K562 (cell line): ENCODE results near the gene UNC13A. TPM values are rescaled to one million over a fixed set of nuclear protein-coding genes. Genes with fewer than 3 reads are reported as not detected.
A peak's percentile ranks its signal among the peaks of the same experiment; 100 is the strongest.

Experiments
- ASH1L ChIP-seq: fragments of 450-650 bp; IDR thresholded peaks from 2 replicates; pipeline ENCODE4 v1.6.1; 2018; ENCODE audit warnings: borderline replicate concordance, mild to moderate bottlenecking, low read depth; ENCODE audit not compliant: partially characterized antibody
- ATF7 ChIP-seq: fragments of 450-650 bp; IDR thresholded peaks from 2 replicates; pipeline ENCODE4 v1.7.1; 2014; ENCODE audit warnings: mild to moderate bottlenecking, moderate library complexity
- E2F4 ChIP-seq: sonication (generic); formaldehyde crosslinking; IDR thresholded peaks from 2 replicates; pipeline ENCODE4 v1.8.0; 2022; ENCODE audit warnings: mild to moderate bottlenecking, low read depth, missing genetic modification reagents
- FOXM1 ChIP-seq, 2 experiments: fragments of 450-650 bp in 1 of 2; sonication (generic) in 1 of 2; formaldehyde crosslinking in 1 of 2; IDR thresholded peaks; 2 replicates each; pipeline versions ENCODE4 v1.6.1 to v1.9.0; 2017 to 2022; ENCODE audit warnings: low read depth in 2 of 2, mild to moderate bottlenecking in 2 of 2, missing genetic modification reagents in 1 of 2, moderate library complexity in 1 of 2
- GATAD2B ChIP-seq: fragments of 450-650 bp; IDR thresholded peaks from 2 replicates; pipeline ENCODE4 v1.6.1; 2017; ENCODE audit warnings: mild to moderate bottlenecking, borderline replicate concordance
- MBD2 ChIP-seq: sonication (generic); IDR thresholded peaks from 2 replicates; pipeline ENCODE4 v1.6.1; 2016; ENCODE audit warnings: low read depth, borderline replicate concordance
- RB1 ChIP-seq: fragments of 450-650 bp; IDR thresholded peaks from 2 replicates; pipeline ENCODE4 v1.6.1; 2017; ENCODE audit warnings: low read depth, mild to moderate bottlenecking
- REST ChIP-seq, 2 experiments: fragments of 450-650 bp; formaldehyde crosslinking in 1 of 2; IDR thresholded peaks; 2 replicates each; pipeline versions ENCODE4 v1.4.0 to v1.6.1; 2014 to 2020; ENCODE audit warnings: mild to moderate bottlenecking in 2 of 2, borderline replicate concordance in 1 of 2, low read depth in 1 of 2
- TBP ChIP-seq: optimal IDR thresholded peaks from 2 replicates; pipeline ENCODE3; 2011; ENCODE audit warnings: low read depth, low read length, improper control_type of control experiment
- ZFPM2 ChIP-seq: fragments of 250-450 bp; sonication (Bioruptor Pico); IDR thresholded peaks from 2 replicates; pipeline ENCODE4 v1.5.1; 2022; ENCODE audit warnings: mild to moderate bottlenecking
- ZNF436 ChIP-seq: fragments of 250-450, 450-650 bp; sonication (Bioruptor Pico); formaldehyde crosslinking; IDR thresholded peaks from 2 replicates; pipeline ENCODE4 v1.7.0; 2020; ENCODE audit warnings: mild to moderate bottlenecking
- polyA plus RNA-seq, 8 experiments: library from polyadenylated mRNA; depleted of rRNA in 4 of 8; stranded (reverse) in 5 of 8; unstranded in 3 of 8; fragments of >200 nt; fragmentation: Nextera tagmentation in 2 of 8; fragmentation: Illumina TruSeq in 1 of 8; extraction: Ambion mirVana in 2 of 8; extraction: Trizol in 1 of 8; gene quantifications; 2 replicates each; pipeline versions ENCODE4 v1.2.1 to v1.2.3, GENCODE V29; 2011 to 2014; ENCODE audit warnings: inconsistent platforms in 1 of 8, missing spikeins in 1 of 8
- total RNA-seq, 7 experiments: library from RNA; depleted of rRNA in 6 of 7; stranded (reverse); fragments of >200 nt in 6 of 7; fragmentation: Illumina TruSeq in 2 of 7; extraction: Trizol in 2 of 7; gene quantifications; 2 replicates each; pipeline versions ENCODE4 v1.2.1 to v1.2.3, GENCODE V29; 2011 to 2021; ENCODE audit warnings: low replicate concordance in 1 of 7
- TF ChIP-seq, protein P1 (sequence below): fragments of 450-650 bp; IDR thresholded peaks from 2 replicates; pipeline ENCODE4 v1.6.1; 2017; ENCODE audit warnings: antibody characterized with exemption, mild to moderate bottlenecking
- TF ChIP-seq, protein P2 (sequence below): sonication (generic); formaldehyde crosslinking; IDR thresholded peaks from 2 replicates; pipeline ENCODE4 v1.8.0; 2022; ENCODE audit warnings: missing genetic modification reagents, mild to moderate bottlenecking, moderate library complexity, borderline replicate concordance

Gene UNC13A
- total and polyA plus RNA-seq, 9 of the 15 experiments (the other 6 are each of a cell fraction or from before 2014, with no cell fraction given) = 0.03 to 1.0 (median 0.25) TPM

DNA sequence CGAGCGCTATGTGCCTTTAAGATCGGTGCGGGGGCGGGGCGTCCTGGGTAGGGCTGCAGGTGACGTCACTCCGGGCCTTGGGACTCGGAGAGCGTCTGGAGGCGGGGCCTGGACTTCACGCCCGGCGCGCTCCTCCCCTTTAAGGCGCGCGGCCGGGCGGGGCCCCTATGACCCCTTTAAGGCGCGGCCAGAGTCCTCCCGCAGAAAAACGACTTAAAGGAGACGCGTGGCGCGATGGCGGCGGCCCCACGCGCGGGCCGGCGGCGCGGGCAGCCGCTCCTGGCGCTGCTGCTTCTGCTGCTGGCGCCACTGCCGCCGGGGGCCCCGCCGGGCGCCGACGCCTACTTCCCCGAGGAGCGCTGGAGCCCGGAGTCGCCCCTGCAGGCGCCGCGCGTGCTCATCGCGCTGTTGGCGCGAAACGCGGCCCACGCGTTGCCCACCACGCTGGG lies 132.7 kb downstream of the UNC13A start, which contains the start of gene COLGALT1 (continued):
- peak; percentile 38 for TF ChIP-seq REST (IDR thresholded peaks at IDR 0.05; ENCODE audit: borderline replicate concordance)
- peak; percentile 28; the same call in 1 of the 2 replicates for TF ChIP-seq REST (CRISPR knock-in tag; IDR thresholded peaks at IDR 0.05; ENCODE audit: low read depth)
- TF ChIP-seq ATF7 = peak; percentile 99
- TF ChIP-seq, protein P1, sequence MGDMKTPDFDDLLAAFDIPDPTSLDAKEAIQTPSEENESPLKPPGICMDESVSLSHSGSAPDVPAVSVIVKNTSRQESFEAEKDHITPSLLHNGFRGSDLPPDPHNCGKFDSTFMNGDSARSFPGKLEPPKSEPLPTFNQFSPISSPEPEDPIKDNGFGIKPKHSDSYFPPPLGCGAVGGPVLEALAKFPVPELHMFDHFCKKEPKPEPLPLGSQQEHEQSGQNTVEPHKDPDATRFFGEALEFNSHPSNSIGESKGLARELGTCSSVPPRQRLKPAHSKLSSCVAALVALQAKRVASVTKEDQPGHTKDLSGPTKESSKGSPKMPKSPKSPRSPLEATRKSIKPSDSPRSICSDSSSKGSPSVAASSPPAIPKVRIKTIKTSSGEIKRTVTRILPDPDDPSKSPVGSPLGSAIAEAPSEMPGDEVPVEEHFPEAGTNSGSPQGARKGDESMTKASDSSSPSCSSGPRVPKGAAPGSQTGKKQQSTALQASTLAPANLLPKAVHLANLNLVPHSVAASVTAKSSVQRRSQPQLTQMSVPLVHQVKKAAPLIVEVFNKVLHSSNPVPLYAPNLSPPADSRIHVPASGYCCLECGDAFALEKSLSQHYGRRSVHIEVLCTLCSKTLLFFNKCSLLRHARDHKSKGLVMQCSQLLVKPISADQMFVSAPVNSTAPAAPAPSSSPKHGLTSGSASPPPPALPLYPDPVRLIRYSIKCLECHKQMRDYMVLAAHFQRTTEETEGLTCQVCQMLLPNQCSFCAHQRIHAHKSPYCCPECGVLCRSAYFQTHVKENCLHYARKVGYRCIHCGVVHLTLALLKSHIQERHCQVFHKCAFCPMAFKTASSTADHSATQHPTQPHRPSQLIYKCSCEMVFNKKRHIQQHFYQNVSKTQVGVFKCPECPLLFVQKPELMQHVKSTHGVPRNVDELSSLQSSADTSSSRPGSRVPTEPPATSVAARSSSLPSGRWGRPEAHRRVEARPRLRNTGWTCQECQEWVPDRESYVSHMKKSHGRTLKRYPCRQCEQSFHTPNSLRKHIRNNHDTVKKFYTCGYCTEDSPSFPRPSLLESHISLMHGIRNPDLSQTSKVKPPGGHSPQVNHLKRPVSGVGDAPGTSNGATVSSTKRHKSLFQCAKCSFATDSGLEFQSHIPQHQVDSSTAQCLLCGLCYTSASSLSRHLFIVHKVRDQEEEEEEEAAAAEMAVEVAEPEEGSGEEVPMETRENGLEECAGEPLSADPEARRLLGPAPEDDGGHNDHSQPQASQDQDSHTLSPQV = peak; percentile 42; the same call in 1 of the 2 replicates
- peak; percentile 87 for TF ChIP-seq FOXM1 (IDR thresholded peaks at IDR 0.05; ENCODE audit: low read depth)
- TF ChIP-seq FOXM1 (CRISPR knock-in tag; IDR thresholded peaks at IDR 0.05; ENCODE audit: low read depth) = no peak
- TF ChIP-seq RB1 = peak; percentile 92
- TF ChIP-seq ASH1L = no peak
- TF ChIP-seq E2F4 (CRISPR knock-in tag) = no peak
- peak; percentile 57 for TF ChIP-seq TBP
- TF ChIP-seq ZNF436 (CRISPR knock-in tag) = no peak
- TF ChIP-seq, protein P2, sequence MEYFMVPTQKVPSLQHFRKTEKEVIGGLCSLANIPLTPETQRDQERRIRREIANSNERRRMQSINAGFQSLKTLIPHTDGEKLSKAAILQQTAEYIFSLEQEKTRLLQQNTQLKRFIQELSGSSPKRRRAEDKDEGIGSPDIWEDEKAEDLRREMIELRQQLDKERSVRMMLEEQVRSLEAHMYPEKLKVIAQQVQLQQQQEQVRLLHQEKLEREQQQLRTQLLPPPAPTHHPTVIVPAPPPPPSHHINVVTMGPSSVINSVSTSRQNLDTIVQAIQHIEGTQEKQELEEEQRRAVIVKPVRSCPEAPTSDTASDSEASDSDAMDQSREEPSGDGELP (CRISPR knock-in tag) = peak; percentile 32; the same call in 1 of the 2 replicates
- peak; percentile 98 for TF ChIP-seq GATAD2B
- TF ChIP-seq ZFPM2 (CRISPR knock-in tag) = 0 out of 2 replicates have a peak, but pooled peaks have one; percentile 24
- TF ChIP-seq MBD2 = no peak
